NCI-H524 treated with DMSO at 0.1 percent for 48 hours (cell line): ENCODE results near the gene CPT1C.
"Not testable (repeated sequence)": the region's sequence is repeated elsewhere in the genome, so short reads cannot be mapped to it uniquely, and the experiment has no call there.

Source experiments
- DNase-seq: peaks from one replicate; lab custom pipeline; 2025; lab: John Stamatoyannopoulos, UW

CPT1C gene

DNA sequence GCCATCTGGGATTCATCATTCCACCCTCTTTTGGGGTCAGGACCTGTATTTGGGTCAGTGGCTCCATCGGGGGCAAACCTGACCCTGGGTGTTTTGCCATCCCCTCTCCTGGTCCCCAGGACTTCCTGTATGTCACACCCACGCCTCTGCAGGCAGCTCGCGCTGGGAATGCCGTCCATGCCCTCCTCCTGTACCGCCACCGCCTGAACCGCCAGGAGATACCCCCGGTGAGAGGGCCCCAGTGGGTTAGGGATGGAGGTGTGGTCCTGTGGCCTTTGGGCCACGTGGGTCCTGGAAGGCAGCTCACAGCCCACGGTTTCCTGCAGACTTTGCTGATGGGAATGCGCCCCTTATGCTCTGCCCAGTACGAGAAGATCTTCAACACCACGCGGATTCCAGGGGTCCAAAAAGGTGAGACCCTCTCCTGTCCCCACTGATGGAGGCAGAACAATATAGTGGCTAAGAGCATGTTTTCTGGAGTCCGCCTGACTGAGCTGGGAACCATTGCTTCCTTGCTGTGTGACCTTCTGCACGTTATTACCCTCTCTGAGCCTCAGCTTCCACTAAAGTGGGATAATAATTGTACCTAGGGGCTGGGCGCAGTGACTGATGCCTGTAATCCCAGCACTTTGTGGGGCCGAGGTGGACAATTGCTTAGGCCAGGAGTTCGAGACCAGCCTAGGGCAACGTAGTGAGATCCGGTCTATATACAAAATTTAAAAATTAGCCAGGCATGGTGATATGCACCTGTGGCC lies 14.1 kb downstream of the CPT1C start:
- DNase-seq: no peak

DNA sequence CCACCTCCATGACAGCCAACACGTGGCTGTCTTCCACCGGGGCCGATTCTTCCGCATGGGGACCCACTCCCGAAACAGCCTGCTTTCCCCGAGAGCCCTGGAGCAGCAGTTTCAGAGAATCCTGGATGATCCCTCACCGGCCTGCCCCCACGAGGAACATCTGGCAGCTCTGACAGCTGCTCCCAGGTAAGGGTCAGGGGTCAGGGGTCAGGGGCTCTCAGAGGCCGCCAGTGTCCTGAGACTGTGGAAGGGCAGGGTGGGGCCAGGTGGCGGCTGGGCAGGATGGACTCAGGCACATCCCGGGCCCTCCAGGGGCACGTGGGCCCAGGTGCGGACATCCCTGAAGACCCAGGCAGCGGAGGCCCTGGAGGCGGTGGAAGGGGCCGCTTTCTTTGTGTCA lies 15.0 kb downstream of the CPT1C start:
- no peak for DNase-seq

DNA sequence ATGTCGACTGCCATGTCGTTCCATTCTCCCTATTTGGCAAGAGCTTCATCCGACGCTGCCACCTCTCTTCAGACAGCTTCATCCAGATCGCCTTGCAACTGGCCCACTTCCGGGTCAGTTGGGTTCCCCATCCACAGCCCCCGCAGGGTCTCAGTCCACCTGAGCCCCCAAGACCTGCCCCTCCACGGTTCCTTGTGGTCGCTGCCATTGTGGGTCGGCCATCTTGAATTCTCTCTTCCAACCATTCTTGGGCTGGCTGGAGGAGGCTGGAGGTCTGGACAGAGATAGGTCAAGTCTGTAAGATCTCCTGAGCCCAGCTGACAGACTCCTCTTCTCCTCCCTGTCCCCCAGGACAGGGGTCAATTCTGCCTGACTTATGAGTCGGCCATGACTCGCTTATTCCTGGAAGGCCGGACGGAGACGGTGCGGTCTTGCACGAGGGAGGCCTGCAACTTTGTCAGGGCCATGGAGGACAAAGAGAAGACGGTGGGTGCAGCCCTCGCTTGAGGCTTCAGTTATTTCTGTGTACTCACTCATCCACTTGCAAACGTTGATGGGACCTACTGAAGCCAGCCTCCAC lies 19.5 kb downstream of the CPT1C start:
- no peak for DNase-seq

DNA sequence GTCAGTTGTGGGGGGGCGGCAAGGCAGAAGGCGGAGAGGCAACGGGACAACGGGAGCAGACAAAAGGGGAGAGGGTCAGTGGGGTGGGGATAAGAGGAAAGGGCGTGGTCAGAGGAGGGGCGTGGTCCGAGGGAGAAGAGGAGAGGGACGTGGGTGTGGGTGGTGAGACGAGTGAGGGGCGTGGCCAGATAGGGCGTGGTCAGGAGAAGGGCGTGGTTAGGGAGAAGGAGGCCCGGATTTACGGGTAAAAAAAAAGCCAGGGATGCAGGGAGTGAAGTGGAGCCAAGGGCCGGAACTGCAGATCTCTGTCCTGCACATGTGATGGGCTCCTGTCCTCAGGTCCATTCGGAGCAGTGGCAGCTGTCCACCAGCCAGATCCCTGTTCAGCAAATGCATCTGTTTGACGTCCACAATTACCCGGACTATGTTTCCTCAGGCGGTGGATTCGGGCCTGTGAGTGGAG lies 21.5 kb downstream of the CPT1C start:
- DNase-seq: no peak

DNA sequence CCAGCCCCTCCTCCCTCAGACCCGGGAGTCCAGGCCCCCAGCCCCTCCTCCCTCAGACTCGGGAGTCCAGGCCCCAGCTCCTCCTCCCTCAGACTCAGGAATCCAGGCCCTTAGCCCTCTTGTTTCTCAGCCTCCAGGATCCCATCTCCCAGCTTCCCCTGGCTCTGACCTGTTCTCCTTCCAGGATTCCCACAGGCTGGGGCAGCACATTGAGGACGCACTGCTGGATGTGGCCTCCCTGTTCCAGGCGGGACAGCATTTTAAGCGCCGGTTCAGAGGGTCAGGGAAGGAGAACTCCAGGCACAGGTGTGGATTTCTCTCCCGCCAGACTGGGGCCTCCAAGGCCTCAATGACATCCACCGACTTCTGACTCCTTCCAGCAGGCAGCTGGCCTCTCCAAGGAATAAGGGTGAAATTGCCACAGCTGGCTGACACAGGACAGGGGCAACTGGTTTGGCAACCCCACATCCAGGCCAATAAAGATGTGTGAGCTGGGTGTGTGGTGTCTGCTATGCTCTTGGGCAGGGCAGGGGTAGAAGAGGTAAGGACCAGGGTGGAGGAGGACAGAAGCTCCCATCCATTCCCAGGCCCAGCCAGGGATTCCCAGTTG lies 22.4 kb downstream of the CPT1C start:
- no peak for DNase-seq

DNA sequence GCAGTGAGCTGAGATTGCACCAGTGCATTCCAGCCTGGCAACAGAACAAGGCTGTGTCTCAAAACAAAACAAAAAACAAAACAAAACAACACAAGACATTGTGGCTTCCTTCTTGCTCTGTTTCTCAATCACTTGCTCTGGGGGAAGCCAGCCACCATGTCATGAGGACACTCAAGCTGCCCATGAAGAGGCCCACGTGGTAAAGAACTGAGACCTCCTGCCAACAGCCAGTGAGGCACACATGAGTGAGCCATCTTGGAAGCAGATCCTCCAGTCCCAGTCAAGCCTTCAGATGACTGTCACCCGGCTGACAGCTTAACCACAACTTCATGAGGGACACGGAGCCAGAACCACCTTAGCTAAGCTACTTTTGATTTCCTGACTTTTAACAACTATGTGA lies 25.2 kb downstream of the CPT1C start:
- DNase-seq: no peak

DNA sequence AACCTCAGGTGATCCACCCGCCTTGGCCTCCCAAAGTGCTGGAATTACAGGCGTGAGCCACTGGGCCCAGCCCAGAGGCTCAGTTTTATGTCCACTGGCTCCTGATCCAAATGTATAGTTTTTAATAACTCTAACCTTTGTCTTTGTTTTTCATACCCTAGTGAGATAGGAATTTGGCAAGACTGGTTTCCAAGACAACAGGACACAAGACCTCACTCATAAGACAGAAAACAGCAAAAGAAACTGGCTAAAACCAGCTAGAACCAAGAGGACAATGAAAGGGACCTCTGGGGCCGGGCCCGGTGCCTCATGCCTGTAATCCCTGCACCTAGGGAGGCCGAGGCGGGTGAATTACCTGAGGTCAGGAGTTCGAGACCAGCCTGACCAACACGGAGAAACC lies 27.6 kb downstream of the CPT1C start:
- no peak for DNase-seq

DNA sequence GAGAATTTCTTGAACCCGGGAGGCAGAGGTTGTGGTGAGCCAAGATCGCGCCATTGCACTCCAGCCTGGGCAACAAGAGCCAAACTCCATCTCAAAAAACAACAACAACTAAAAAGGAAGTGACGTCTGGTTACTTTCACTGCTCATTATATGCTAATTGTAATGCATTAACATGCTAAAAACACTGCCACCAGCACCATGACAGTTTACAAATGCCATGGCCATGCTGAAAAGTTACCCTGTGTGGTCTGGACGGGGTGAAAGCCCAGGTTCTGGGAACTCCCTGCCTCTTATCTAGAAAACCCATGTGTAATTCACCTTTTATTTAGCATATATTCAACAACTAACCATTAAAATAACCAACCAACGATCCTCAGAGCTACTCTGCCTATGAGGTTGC lies 28.1 kb downstream of the CPT1C start:
- no peak for DNase-seq

DNA sequence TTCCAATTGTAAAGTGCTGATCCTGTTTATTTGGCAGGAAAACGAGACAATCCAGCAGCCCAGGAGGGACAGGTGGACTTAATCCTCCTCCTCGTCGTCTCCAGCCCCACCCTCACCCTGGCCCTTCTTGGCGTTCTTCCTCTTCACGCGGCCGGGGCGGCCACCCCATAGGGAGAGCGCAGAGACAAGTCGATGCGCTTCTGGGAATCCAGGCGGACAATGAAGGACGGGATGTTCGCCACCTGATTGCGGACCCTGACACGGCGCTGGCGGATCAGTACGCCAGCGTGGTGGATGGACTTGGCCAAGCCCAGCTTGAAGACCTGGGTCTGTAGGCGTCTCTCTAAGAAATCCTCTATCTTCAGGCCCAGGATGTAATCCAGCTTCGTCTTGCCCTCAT lies 28.5 kb downstream of the CPT1C start:
- not testable (repeated sequence) for DNase-seq

DNA sequence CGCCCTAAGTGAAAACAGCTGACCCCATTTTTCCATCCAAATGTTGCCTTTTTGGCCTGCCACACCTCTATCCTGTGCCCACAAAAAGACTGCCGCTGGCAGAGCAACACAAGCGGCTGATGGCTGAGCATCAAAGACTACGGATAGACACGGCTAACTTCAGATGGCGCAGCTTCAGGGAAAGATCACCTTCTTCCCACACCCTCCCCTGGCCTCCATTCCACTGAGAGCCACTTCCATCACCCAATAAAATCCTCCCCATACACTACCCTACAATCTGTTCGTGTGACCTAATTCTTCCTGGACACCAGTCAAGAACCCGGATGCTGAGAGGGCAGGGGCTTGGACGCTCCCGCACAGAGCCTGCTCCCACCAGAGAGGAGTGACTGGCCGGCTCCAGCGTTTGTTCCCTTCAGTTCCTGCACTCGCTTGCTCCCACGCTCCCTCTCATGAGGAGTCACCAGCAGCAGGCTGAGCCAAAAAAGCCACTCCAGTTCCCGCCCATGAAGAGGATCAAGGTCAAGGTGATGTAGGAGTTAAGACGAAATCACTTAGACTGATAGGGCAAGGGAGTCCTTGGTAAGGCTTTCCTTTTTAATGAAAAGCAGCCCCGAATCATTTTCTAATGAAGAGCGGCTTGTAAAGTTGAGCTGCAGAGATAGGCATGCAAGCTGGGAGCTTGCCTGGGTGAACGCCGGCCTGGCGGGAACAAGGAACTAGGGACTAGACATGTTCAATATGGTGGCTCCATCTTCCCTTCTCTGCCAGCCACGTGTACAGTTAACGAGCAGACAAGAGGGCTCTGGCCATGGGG lies 36.5 kb downstream of the CPT1C start:
- no peak for DNase-seq

DNA sequence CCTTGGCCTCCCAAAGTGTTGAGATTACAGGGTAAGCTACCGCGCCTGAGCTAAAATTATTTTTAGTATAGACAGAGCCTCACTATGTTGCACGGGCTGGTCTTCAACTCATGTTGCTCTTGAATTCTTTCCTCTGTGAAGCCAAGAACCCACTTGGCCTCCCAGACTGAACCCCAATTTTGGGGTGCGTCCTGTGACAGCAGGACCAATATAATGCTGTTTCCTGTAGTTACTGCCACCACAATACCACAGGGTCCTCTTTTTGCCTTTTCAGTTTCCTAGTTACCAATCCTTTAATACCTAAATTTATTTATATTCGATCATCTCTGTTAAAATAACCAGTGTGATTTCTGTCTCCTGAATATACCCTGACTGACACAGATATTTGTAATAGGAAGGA lies 39.2 kb downstream of the CPT1C start:
- DNase-seq: no peak

DNA sequence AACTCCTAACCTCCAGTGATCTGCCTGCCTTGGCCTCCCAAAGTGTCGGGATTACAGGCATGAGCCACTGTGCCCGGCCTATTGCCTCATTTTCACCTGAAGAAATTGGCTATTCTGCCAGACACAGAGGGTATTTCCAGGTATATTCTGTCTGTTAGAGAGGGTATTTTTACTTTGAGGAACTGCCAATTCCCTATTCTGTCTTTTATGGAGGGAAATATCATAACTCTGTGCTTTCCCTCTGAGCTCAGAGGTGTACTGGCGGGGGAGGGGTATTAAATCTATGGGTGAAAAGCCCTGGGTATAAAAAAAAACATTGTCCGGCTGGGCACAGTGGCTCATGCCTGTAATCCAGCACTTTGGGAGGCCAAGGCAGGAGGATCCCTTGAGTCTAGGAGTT lies 47.4 kb downstream of the CPT1C start:
- DNase-seq: no peak

DNA sequence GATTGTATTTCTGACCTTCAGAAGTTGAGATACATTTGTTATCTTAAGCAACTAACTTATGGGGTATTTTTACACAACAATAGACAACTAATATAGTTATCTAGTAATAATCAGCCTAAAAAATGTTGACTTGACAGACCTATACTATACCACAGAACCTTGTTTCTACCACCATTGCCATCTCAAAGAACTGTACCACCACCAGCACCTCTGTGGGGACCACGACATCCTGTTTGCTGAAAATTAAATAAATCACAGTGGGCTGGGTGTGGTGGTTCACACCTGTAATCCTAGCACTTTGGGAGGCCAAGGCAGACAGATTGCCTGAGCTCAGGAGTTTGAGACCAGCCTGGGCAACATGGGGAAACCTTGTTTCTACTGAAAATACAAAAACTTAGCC lies 48.2 kb downstream of the CPT1C start:
- DNase-seq: no peak

DNA sequence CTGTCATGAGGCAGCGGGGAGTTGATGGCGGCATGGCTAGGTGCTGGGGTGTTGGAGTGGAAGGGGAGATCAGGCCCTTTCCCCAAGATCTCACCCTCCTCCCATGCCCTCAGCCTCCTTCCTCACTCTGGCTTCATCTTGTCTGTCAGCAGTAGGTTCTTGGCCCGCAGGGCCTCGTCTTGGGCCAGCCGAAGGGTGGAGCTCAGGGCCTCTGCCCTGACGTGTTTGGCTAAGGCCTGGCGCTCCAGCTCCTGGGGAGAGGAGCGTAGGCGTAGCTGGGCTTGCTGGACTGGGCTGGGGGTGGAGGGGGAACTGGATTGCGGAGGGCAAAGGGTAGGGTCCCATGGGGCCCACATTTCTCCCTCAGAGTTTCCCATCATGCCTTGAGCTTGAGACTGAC lies 49.0 kb downstream of the CPT1C start:
- no peak for DNase-seq

DNA sequence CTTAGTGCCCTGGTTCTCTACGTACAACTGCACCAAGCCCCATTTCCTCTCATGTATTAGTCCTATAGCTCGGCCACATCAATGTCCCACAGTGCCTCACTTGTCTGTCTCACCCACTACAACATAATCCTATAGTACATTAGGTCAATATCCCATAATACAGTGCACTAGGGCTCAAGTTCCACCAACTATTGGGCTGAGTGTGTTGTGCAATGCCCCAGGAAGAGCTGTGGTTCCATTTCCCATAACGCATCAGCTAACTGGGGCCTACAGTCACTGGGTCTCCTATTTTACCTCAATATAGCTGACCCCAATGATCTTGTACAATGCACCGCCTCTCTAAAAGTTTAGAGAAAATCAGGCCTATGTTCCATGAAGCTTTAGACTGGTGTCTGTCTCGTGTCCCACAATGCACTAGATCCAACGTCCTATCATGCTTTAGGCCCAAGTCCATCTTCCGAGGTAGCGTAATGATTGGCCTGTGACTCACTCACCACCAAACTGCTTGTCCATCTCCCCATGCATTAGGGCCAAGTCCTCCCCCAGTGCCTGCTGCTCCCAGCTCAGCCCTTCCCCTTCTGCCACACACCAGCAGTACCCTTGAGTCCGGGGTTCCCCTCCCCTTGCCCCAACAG lies 50.4 kb downstream of the CPT1C start:
- no peak for DNase-seq

DNA sequence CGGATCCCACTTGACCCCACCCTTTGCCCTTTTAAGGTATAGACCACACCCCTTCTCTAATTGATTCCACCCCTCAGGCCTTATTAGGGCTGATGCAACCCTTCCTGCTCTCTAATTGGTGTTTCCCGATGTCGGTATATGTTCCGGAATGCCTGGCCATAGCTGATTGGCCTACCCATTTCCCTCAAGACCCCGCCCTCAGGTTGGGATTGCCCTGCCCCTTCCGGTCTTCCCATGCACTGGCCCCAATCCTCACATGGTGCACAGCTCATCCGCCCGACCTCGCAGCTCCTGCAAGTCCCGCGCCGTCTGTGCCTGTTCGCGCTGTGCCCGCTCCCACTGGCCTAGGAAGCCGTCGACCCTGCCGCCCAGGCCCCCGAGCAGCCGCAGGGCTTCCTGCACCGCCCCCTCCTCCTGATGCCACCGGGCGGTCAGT lies 54.0 kb downstream of the CPT1C start:
- DNase-seq: no peak

DNA sequence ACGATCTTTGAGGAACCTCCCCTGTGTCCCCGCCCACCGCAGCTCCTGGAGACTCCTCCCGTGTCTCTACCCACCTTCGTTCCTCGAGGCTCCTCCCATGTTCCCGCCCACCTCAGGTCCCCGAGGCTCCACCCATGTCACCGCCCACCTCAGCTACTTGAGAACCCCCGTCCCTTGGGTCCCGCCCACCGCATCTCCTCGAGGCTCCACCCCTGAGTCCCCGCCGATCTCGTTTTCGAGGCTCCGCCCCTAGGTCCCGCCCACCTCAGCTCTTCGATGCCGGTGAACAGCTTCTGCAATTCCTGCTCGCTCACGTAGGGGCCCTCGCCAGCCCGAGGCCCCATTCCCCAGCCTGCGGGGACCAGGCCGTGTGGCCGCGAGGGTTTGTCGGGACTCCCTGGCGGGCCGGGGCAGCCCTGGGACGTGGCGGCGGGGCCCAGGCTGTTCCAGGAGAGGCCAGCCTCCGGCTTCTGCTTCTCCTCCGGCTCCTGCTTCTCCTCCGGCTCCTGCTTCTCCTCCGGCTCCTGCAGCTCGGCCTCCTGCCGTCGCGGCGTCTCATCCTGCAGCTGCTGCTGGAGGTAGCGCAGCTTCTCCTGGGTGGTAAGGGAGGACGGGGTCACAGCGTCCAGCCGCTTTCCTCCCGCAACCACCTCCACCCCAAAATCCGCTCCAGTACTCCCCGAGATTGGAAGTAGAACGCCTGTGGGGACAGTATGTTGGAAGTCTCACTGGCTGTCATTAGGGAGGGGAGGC lies 55.5 kb downstream of the CPT1C start:
- DNase-seq: no peak

DNA sequence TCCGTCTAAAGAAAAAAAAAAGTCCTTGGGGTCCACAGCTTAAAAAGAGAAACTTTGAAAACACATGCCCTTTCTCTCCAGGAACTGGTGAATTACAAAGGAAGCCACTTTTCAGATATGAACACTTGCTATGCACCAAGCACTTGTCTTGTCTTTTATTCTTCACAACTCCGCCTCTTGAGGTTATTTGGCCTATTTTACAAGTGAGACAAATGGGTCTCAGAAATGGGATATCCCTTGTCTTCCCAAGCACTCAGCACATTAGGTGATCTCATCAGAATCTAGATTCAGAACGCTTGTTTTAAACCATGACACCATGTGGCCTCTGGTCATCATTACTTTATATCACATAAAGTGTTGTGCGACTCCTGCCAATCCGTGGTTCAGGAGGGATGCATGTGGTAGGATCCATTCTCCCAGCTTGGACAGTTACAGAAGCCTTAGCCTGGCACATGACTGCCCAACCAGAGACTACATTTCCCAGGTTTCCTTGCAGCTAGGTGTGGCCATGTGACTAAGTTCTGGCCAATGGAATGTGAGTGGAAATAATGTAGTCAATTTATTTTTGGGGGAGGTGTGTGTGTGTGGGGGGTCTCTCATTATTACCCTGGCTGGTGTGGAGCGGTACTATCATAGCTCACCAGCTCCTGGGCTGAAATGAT lies 58.3 kb downstream of the CPT1C start:
- no peak for DNase-seq

DNA sequence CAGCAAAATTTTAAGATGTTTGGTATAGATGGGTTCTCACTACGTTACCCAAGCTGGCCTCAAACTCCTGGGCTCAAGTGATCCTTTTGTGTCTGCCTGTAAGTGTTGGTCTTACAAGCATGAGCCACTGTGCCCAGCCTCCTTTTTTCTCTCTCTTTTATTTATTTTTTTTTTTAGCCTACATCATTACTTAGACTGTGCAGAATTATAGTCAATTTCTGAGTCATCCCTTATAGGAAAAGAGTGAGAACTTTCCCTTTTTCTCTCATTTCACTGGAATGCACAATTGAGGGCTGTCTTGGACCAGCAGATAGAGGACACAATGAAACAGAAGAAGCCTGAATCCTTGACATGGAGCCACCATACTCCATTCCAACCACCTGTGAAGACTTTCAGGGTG lies 58.9 kb downstream of the CPT1C start:
- DNase-seq: no peak

DNA sequence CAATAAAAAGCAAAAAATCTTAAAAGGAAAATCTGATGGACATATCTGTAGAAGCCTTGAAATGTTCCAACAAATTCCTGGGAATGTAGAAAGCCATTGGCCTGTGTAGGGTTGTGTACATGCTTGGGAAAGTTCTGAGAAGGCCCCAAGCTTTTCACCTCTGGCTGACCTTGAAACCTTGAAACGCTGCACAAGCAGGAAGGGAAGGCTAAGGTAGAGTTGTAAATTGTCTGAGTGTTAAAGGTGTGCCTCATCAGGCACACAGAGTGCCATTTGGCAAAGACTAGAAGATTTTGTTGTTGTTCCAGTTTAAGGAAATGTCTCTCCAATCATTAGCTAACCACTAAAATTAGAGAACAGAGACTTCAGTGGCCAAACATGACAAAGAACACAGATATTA lies 61.8 kb downstream of the CPT1C start:
- no peak for DNase-seq

DNA sequence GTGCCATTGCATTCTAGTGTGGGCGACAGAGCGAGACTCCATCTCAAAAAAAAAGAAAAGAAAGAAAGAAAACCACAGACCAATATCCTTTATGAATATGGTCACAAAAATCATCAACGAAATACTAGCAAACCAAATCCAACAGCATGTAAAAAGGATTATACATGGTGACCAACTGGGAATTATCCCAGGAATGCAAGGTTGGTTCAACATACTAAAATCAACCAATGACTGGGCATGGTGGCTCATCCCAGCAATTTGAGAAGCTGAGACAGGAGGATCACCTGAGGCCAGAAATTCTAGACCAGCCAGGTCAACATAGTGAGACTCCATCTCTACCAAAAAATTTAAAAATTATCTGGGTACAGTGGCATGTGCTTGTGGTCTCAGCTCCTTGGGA lies 65.0 kb downstream of the CPT1C start:
- DNase-seq: no peak
